Tibial nerve (tissue), 3 donors: ENCODE measurements around the gene RBPJL.

Experiments
- CTCF ChIP-seq, 5 experiments: fragments of 200-600 bp in 3 of 5; fragments of 450-650 bp in 2 of 5; sonication (generic) in 3 of 5; IDR thresholded peaks; one replicate each; pipeline ENCODE4 v1.5.1; 2016 to 2019; ENCODE audit warnings: antibody characterized with exemption in 5 of 5, mild to moderate bottlenecking in 3 of 5, moderate library complexity in 2 of 5
- POLR2A ChIP-seq, 2 donors: fragments of 450-650 bp; IDR thresholded peaks; one replicate each; pipeline ENCODE4 v1.6.1; 2017; ENCODE audit warnings: antibody characterized with exemption in 2 of 2, mild to moderate bottlenecking in 2 of 2, moderate library complexity in 2 of 2

GRCh38 chr20:45275338-45275737, 31.3 kb upstream of the RBPJL start:
- TF ChIP-seq CTCF (IDR thresholded peaks at IDR 0.05) (no peak), POLR2A (IDR thresholded peaks at IDR 0.05) (no peak)
